ENCODE data around the gene ZNF536.

The ZNF536 gene

GRCh38 chr19:30364866-30365800 is 7.1 kb upstream of the ZNF536 start:
- DNase-seq (ENCODE audit: low read depth), result no peak

- DNase-seq (ENCODE audit: low read depth), result no peak
Observed at GRCh38 chr19:30366282-30366681, 5.9 kb upstream of the ZNF536 start.

GRCh38 chr19:30367006-30367405 is 5.2 kb upstream of the ZNF536 start:
- DNase-seq (ENCODE audit: low read depth), result no peak

GRCh38 chr19:30367421-30367820 is 4.8 kb upstream of the ZNF536 start:
- no peak for DNase-seq (ENCODE audit: low read depth)

- no peak for DNase-seq (ENCODE audit: low read depth)
Observed at GRCh38 chr19:30369833-30370232, 2.4 kb upstream of the ZNF536 start.

GRCh38 chr19:30371161-30371836 is 885 bp upstream of the ZNF536 start:
- no peak for DNase-seq (ENCODE audit: low read depth)

GRCh38 chr19:30373593-30373992 is 1.4 kb downstream of the ZNF536 start:
- DNase-seq (ENCODE audit: low read depth), result no peak

- no peak for DNase-seq (ENCODE audit: low read depth)
Observed at GRCh38 chr19:30374539-30374864, 2.3 kb downstream of the ZNF536 start.

GRCh38 chr19:30374865-30375552 is 2.8 kb downstream of the ZNF536 start:
- DNase-seq (ENCODE audit: low read depth), result no peak

GRCh38 chr19:30375553-30376031 is 3.4 kb downstream of the ZNF536 start:
- DNase-seq (ENCODE audit: low read depth), result no peak

- no peak for DNase-seq (ENCODE audit: low read depth)
Observed at GRCh38 chr19:30376272-30376671, 4.1 kb downstream of the ZNF536 start.

GRCh38 chr19:30376826-30377425 is 4.7 kb downstream of the ZNF536 start:
- DNase-seq (ENCODE audit: low read depth), result no peak

GRCh38 chr19:30378701-30379100 is 6.5 kb downstream of the ZNF536 start:
- no peak for DNase-seq (ENCODE audit: low read depth)

GRCh38 chr19:30379841-30380610 is 7.8 kb downstream of the ZNF536 start:
- no peak for DNase-seq (ENCODE audit: low read depth)

GRCh38 chr19:30381366-30381765 is 9.2 kb downstream of the ZNF536 start:
- no peak for DNase-seq (ENCODE audit: low read depth)

- DNase-seq (ENCODE audit: low read depth), result no peak
Observed at GRCh38 chr19:30385174-30385573, 13.0 kb downstream of the ZNF536 start.

- DNase-seq (ENCODE audit: low read depth), result no peak
Observed at GRCh38 chr19:30385666-30386065, 13.5 kb downstream of the ZNF536 start.

GRCh38 chr19:30386551-30387143 is 14.5 kb downstream of the ZNF536 start:
- DNase-seq (ENCODE audit: low read depth), result no peak

- no peak for DNase-seq (ENCODE audit: low read depth)
Observed at GRCh38 chr19:30387311-30388115, 15.3 kb downstream of the ZNF536 start.

GRCh38 chr19:30388327-30388726 is 16.1 kb downstream of the ZNF536 start:
- no peak for DNase-seq (ENCODE audit: low read depth)

All from iris pigment epithelial cell (primary cell).